Trophoblast cell (in vitro differentiated cells and primary cell): ENCODE data around the gene EPHA10.

Source experiments
- DNase-seq, 2 donors: peaks; one replicate each; pipeline ENCODE4 v3.0.0-alpha.2; 2016
- H2AFZ ChIP-seq: 2 replicates; pipeline ENCODE4 v1.6.1; 2013; ENCODE audit warnings: low read length, moderate library complexity, mild to moderate bottlenecking; ENCODE audit not compliant: insufficient read depth, poor library complexity
- H2AK5ac ChIP-seq: 2 replicates; pipeline ENCODE4 v1.6.1; 2013; ENCODE audit warnings: mild to moderate bottlenecking, low read length
- H2BK120ac ChIP-seq: 2 replicates; pipeline ENCODE4 v1.6.1; 2013; ENCODE audit warnings: low read length, mild to moderate bottlenecking, moderate library complexity; ENCODE audit not compliant: insufficient read depth, poor library complexity
- H2BK12ac ChIP-seq: 2 replicates; pipeline ENCODE4 v1.6.1; 2013; ENCODE audit warnings: mild to moderate bottlenecking, low read length, moderate library complexity
- H2BK5ac ChIP-seq: 2 replicates; pipeline ENCODE4 v1.6.1; 2013; ENCODE audit warnings: low read length, low read depth, moderate library complexity, mild to moderate bottlenecking; ENCODE audit not compliant: poor library complexity
- H3K14ac ChIP-seq: 2 replicates; pipeline ENCODE4 v1.6.1; 2013; ENCODE audit warnings: mild to moderate bottlenecking, low read length
- H3K18ac ChIP-seq: 2 replicates; pipeline ENCODE4 v1.6.1; 2013; ENCODE audit warnings: mild to moderate bottlenecking, low read length
- H3K23ac ChIP-seq: 2 replicates; pipeline ENCODE4 v1.6.1; 2013; ENCODE audit warnings: low read length
- H3K27ac ChIP-seq: 2 replicates; pipeline ENCODE4 v1.5.1; 2013; ENCODE audit warnings: low read depth, mild to moderate bottlenecking, inconsistent platforms, low read length, moderate library complexity
- H3K27me3 ChIP-seq: 2 replicates; pipeline ENCODE4 v1.6.1; 2013; ENCODE audit warnings: inconsistent platforms, mild to moderate bottlenecking, low read length, moderate library complexity; ENCODE audit not compliant: insufficient read depth
- H3K36me3 ChIP-seq, 2 experiments: 1 replicate in 1 of 2; 2 replicates in 1 of 2; pipeline ENCODE4 v1.6.1; 2013; ENCODE audit warnings: low read length in 2 of 2, mild to moderate bottlenecking in 2 of 2, moderate library complexity in 1 of 2; ENCODE audit not compliant: insufficient read depth in 2 of 2, control insufficient read depth in 1 of 2
- H3K4ac ChIP-seq: 2 replicates; pipeline ENCODE4 v1.6.1; 2013; ENCODE audit warnings: low read depth, mild to moderate bottlenecking, low read length, moderate library complexity
- H3K4me1 ChIP-seq, 2 experiments: 1 replicate in 1 of 2; 2 replicates in 1 of 2; pipeline ENCODE4 v1.6.1; 2013; ENCODE audit warnings: low read length in 2 of 2, mild to moderate bottlenecking in 2 of 2, moderate library complexity in 1 of 2; ENCODE audit not compliant: insufficient read depth in 2 of 2, control insufficient read depth in 1 of 2
- H3K4me2 ChIP-seq: 2 replicates; pipeline ENCODE4 v1.6.1; 2013; ENCODE audit warnings: inconsistent platforms, mild to moderate bottlenecking, low read length, moderate library complexity
- H3K4me3 ChIP-seq: 2 replicates; pipeline ENCODE4 v1.5.1; 2013; ENCODE audit warnings: mild to moderate bottlenecking, low read depth, low read length, inconsistent platforms
- H3K79me1 ChIP-seq: one replicate; pipeline ENCODE4 v1.6.1; 2013; ENCODE audit warnings: low read length
- H3K79me2 ChIP-seq: 2 replicates; pipeline ENCODE4 v1.6.1; 2013; ENCODE audit warnings: low read length, mild to moderate bottlenecking; ENCODE audit not compliant: control insufficient read depth, insufficient read depth, poor library complexity
- H3K9ac ChIP-seq: 2 replicates; pipeline ENCODE4 v1.6.1; 2013; ENCODE audit warnings: mild to moderate bottlenecking, low read length
- H3K9me3 ChIP-seq: 2 replicates; pipeline ENCODE4 v1.6.1; 2013; ENCODE audit warnings: low read depth, mild to moderate bottlenecking, control low read depth, inconsistent platforms, low read length; ENCODE audit not compliant: insufficient read depth
- H4K12ac ChIP-seq: 2 replicates; pipeline ENCODE4 v1.6.1; 2013; ENCODE audit warnings: low read depth, mild to moderate bottlenecking, low read length, moderate library complexity
- H4K8ac ChIP-seq: 2 replicates; pipeline ENCODE4 v1.6.1; 2013; ENCODE audit warnings: low read depth, mild to moderate bottlenecking, low read length, moderate library complexity
- H4K91ac ChIP-seq: one replicate; pipeline ENCODE4 v1.6.1; 2013; ENCODE audit warnings: low read depth, mild to moderate bottlenecking, low read length, moderate library complexity
- WGBS: extraction: QIAGEN DNeasy Blood & Tissue Kit; methylation state at CpG from one replicate; pipeline ENCODE4 v1.1.7; 2013; ENCODE audit warnings: missing lambda C conversion rate; ENCODE audit not compliant: insufficient read length, insufficient coverage; ENCODE audit errors: extremely low coverage; 5-methylcytosine and 5-hydroxymethylcytosine counted together

EPHA10 gene

GRCh38 chr1:37718181-37718900 is 46.6 kb downstream of the EPHA10 start:
- no peaks in the 10 kb centered on the region for H3K36me3 ChIP-seq
- H3K4me3 ChIP-seq, result no peak overlapping the region
- H3K23ac ChIP-seq, result no peak overlapping the region
- WGBS, result no CpG with 5 or more reads among the region's 26 CpGs
- no peak overlapping the region for H2AFZ ChIP-seq
- H2BK12ac ChIP-seq, result no peak overlapping the region
- peaks cover 0 to 3% of the 10 kb centered on the region in 2 experiments for H3K4me1 ChIP-seq
- no peak overlapping the region for H3K4me2 ChIP-seq
- no peak overlapping the region for H3K4ac ChIP-seq
- H2AK5ac ChIP-seq, result no peak overlapping the region
- no peak overlapping the region for H4K91ac ChIP-seq
- H2BK120ac ChIP-seq, result no peak overlapping the region
- H3K9me3 ChIP-seq, result no peaks in the 10 kb centered on the region
- no peak overlapping the region for H2BK5ac ChIP-seq
- no peak overlapping the region for H4K8ac ChIP-seq
- no peak overlapping the region for H3K9ac ChIP-seq
- no peak overlapping the region for H3K27ac ChIP-seq
- no peaks in the 10 kb centered on the region for H3K79me1 ChIP-seq
- no peaks in the 10 kb centered on the region for H3K27me3 ChIP-seq
- no peak overlapping the region for H4K12ac ChIP-seq
- no peak overlapping the region for H3K18ac ChIP-seq
- H3K14ac ChIP-seq, result no peak overlapping the region
- no peaks in the 10 kb centered on the region for H3K79me2 ChIP-seq
- no peak for DNase-seq

- no peak for DNase-seq
- no CpG with 5 or more reads among the region's 6 CpGs for WGBS
- Histone ChIP-seq H3K14ac (no peak overlapping the region), H4K8ac (no peak overlapping the region), H3K4ac (no peak overlapping the region), H3K23ac (no peak overlapping the region), H3K27ac (no peak overlapping the region), H3K79me1 (no peaks in the 10 kb centered on the region), H3K9ac (no peak overlapping the region), H3K27me3 (no peaks in the 10 kb centered on the region), H4K12ac (no peak overlapping the region), H3K4me3 (no peak overlapping the region), H4K91ac (no peak overlapping the region), H2AK5ac (no peak overlapping the region), H3K79me2 (no peaks in the 10 kb centered on the region), H2BK12ac (no peak overlapping the region), H3K4me1 (no peaks in the 10 kb centered on the region), H3K4me2 (no peak overlapping the region), H3K9me3 (no peaks in the 10 kb centered on the region), H2AFZ (no peak overlapping the region), H3K18ac (no peak overlapping the region), H2BK5ac (no peak overlapping the region), H3K36me3 (no peaks in the 10 kb centered on the region), H2BK120ac (no peak overlapping the region)
Measured at GRCh38 chr1:37717631-37718030, 47.3 kb downstream of the EPHA10 start.

GRCh38 chr1:37716321-37716720 is 48.6 kb downstream of the EPHA10 start:
- H3K79me1 ChIP-seq, result no peaks in the 10 kb centered on the region
- no peak for DNase-seq
- no peak overlapping the region for H2AK5ac ChIP-seq
- no peaks in the 10 kb centered on the region for H3K4me1 ChIP-seq
- H3K4me3 ChIP-seq, result no peak overlapping the region
- H3K36me3 ChIP-seq, result no peaks in the 10 kb centered on the region
- H2BK12ac ChIP-seq, result no peak overlapping the region
- H3K4ac ChIP-seq, result no peak overlapping the region
- no peak overlapping the region for H4K91ac ChIP-seq
- H4K8ac ChIP-seq, result no peak overlapping the region
- no peak overlapping the region for H2AFZ ChIP-seq
- H3K79me2 ChIP-seq, result no peaks in the 10 kb centered on the region
- no peak overlapping the region for H3K9ac ChIP-seq
- no peak overlapping the region for H3K27ac ChIP-seq
- WGBS, result no CpG with 5 or more reads among the region's 4 CpGs
- no peak overlapping the region for H2BK5ac ChIP-seq
- H3K27me3 ChIP-seq, result no peaks in the 10 kb centered on the region
- no peak overlapping the region for H3K14ac ChIP-seq
- no peak overlapping the region for H3K23ac ChIP-seq
- H4K12ac ChIP-seq, result no peak overlapping the region
- H3K4me2 ChIP-seq, result no peak overlapping the region
- no peak overlapping the region for H2BK120ac ChIP-seq
- H3K18ac ChIP-seq, result no peak overlapping the region
- H3K9me3 ChIP-seq, result no peaks in the 10 kb centered on the region

- no peak overlapping the region for H3K9ac ChIP-seq
- no peak for DNase-seq
- H3K27me3 ChIP-seq, result no peaks in the 10 kb centered on the region
- H4K91ac ChIP-seq, result no peak overlapping the region
- no peaks in the 10 kb centered on the region for H3K9me3 ChIP-seq
- H3K4me3 ChIP-seq, result peak overlapping the region; percentile 23
- no peak overlapping the region for H3K14ac ChIP-seq
- no peak overlapping the region for H2BK12ac ChIP-seq
- H3K79me1 ChIP-seq, result no peaks in the 10 kb centered on the region
- H3K36me3 ChIP-seq, result peaks cover 0 to 5% of the 10 kb centered on the region in 2 experiments
- no CpG with 5 or more reads among the region's 4 CpGs for whole genome bisulfite sequencing
- H4K8ac ChIP-seq, result no peak overlapping the region
- H2AFZ ChIP-seq, result no peak overlapping the region
- H2BK5ac ChIP-seq, result no peak overlapping the region
- H2BK120ac ChIP-seq, result no peak overlapping the region
- no peaks in the 10 kb centered on the region for H3K4me1 ChIP-seq
- no peak overlapping the region for H2AK5ac ChIP-seq
- H3K27ac ChIP-seq, result no peak overlapping the region
- H3K18ac ChIP-seq, result no peak overlapping the region
- no peak overlapping the region for H3K4me2 ChIP-seq
- H3K23ac ChIP-seq, result no peak overlapping the region
- H4K12ac ChIP-seq, result no peak overlapping the region
- no peaks in the 10 kb centered on the region for H3K79me2 ChIP-seq
- H3K4ac ChIP-seq, result no peak overlapping the region
Measured at GRCh38 chr1:37714689-37715088, 50.2 kb downstream of the EPHA10 start.
